Measurements from ENCODE around the gene TBC1D10A. TPM values are rescaled to one million over a fixed set of nuclear protein-coding genes. Genes with fewer than 3 reads are reported as not detected.

The TBC1D10A gene, protein sequence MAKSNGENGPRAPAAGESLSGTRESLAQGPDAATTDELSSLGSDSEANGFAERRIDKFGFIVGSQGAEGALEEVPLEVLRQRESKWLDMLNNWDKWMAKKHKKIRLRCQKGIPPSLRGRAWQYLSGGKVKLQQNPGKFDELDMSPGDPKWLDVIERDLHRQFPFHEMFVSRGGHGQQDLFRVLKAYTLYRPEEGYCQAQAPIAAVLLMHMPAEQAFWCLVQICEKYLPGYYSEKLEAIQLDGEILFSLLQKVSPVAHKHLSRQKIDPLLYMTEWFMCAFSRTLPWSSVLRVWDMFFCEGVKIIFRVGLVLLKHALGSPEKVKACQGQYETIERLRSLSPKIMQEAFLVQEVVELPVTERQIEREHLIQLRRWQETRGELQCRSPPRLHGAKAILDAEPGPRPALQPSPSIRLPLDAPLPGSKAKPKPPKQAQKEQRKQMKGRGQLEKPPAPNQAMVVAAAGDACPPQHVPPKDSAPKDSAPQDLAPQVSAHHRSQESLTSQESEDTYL
- total RNA-seq, result 10 to 100 TPM; 27.9 to 72.2 (median 45.7) TPM

- WGBS, 2 donors (ENCODE audit: low coverage in 1 of 2), result 0% methylated on average over 24 of the region's 69 CpGs; no CpG with 5 or more reads in 1 of the 2 donors
- H3K36me3 ChIP-seq, result peaks cover 0 to under 1% (median 0%) of the 10 kb centered on the region in 4 donors
- in situ Hi-C loops (cut with MboI; ENCODE audit: low pct_ligation_motif_present in 1 of 4, low pct_unique_long_range_greater_than_20kb in 1 of 4, low sequenced_read_pairs in 3 of 4) (no loop called here), intact Hi-C loops (cut with DNase I; ENCODE audit: low total_unique reads) (loop anchor here (2.0 kb wide), 1 partner anchor 38 kb away; the partner anchor contains the start of gene CASTOR1)
- TF ChIP-seq POLR2AphosphoS5 (IDR thresholded peaks at IDR 0.05) (peak; percentile 75 to 94 (median 89)), POLR2A (IDR thresholded peaks at IDR 0.05) (peak; percentile 90), EP300 (IDR thresholded peaks at IDR 0.05; ENCODE audit: low read depth) (no peak)
- H3K4me1 ChIP-seq, result peaks cover 20 to 47% (median 36%) of the 10 kb centered on the region in 4 donors
- DNase-seq, result peak; percentile 96
- no peaks in the 10 kb centered on the region for H3K9me3 ChIP-seq
- H3K27ac ChIP-seq, result peak within 1 kb of the TSS; percentile 86 to 96 (median 90)
- H3K27me3 ChIP-seq, result no peaks in the 10 kb centered on the region
- H3K4me3 ChIP-seq, result peak within 1 kb of the TSS; percentile 47 to 98 (median 83)
These were observed at the start of gene TBC1D10A for GRCh38 chr22:30326706-30327362. TBC1D10A (minus strand) TSS chr22:30326941; CDS start chr22:30326881, 60 bp downstream.

DNA sequence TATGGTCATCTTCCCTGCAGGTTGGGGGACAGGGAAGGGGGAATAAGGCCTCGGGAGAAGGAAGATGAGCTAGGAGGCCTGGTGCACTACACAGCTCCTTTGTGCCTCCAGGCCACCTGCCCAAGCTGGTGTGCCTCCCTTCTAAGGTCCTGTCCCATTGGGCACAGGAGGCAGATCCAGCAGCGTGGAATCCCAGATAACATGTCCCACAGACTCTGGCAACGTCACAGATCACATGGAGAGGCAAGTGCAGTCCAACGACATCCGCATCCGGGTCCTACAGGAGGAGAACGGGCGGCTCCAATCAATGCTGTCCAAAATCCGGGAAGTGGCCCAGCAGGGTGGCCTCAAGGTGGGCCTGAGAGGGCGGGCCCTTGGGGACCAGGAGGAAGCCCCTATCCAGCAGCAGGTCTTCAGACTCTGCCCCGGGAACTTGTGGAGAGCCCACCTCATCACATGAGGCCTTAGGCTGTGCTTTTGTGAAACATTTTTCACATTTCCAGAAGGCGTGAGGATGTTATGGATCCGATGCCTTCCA is 48.6 kb upstream of the TBC1D10A start:
- H3K27me3 ChIP-seq, result no peaks in the 10 kb centered on the region
- no peak for TF ChIP-seq POLR2A (IDR thresholded peaks at IDR 0.05)
- TF ChIP-seq EP300 (IDR thresholded peaks at IDR 0.05; ENCODE audit: low read depth), result no peak
- no peak for TF ChIP-seq POLR2AphosphoS5 (IDR thresholded peaks at IDR 0.05)
- TF ChIP-seq, protein P1, sequence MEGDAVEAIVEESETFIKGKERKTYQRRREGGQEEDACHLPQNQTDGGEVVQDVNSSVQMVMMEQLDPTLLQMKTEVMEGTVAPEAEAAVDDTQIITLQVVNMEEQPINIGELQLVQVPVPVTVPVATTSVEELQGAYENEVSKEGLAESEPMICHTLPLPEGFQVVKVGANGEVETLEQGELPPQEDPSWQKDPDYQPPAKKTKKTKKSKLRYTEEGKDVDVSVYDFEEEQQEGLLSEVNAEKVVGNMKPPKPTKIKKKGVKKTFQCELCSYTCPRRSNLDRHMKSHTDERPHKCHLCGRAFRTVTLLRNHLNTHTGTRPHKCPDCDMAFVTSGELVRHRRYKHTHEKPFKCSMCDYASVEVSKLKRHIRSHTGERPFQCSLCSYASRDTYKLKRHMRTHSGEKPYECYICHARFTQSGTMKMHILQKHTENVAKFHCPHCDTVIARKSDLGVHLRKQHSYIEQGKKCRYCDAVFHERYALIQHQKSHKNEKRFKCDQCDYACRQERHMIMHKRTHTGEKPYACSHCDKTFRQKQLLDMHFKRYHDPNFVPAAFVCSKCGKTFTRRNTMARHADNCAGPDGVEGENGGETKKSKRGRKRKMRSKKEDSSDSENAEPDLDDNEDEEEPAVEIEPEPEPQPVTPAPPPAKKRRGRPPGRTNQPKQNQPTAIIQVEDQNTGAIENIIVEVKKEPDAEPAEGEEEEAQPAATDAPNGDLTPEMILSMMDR (IDR thresholded peaks at IDR 0.05), result no peak
- intact Hi-C loops (cut with DNase I; ENCODE audit: low total_unique reads) (no loop called here), in situ Hi-C loops (cut with MboI; ENCODE audit: low pct_ligation_motif_present in 1 of 4, low pct_unique_long_range_greater_than_20kb in 1 of 4, low sequenced_read_pairs in 3 of 4) (loop anchor here (25.0 kb wide), 3 partner anchors 88 to 263 kb away; partner anchors contain the start of gene CASTOR1 (in 1 of the 4))
- no peak overlapping the region for H3K4me3 ChIP-seq
- DNase-seq, result no peak
- no peaks in the 10 kb centered on the region for H3K4me1 ChIP-seq
- no peaks in the 10 kb centered on the region for H3K36me3 ChIP-seq
- no peaks in the 10 kb centered on the region for H3K9me3 ChIP-seq
- no peak overlapping the region for H3K27ac ChIP-seq
- 87% methylated on average over 13 of the region's 13 CpGs; no CpG with 5 or more reads in 1 of the 2 donors for WGBS, 2 donors (ENCODE audit: low coverage in 1 of 2)

- Histone ChIP-seq H3K27ac (no peak overlapping the region), H3K4me3 (no peak overlapping the region), H3K36me3 (no peaks in the 10 kb centered on the region), H3K27me3 (no peaks in the 10 kb centered on the region), H3K4me1 (no peaks in the 10 kb centered on the region), H3K9me3 (no peaks in the 10 kb centered on the region)
- no peak for DNase-seq
- no peak for TF ChIP-seq POLR2A (IDR thresholded peaks at IDR 0.05)
- TF ChIP-seq EP300 (IDR thresholded peaks at IDR 0.05; ENCODE audit: low read depth), result no peak
- TF ChIP-seq, protein P1 (IDR thresholded peaks at IDR 0.05), result no peak
- no peak for TF ChIP-seq POLR2AphosphoS5 (IDR thresholded peaks at IDR 0.05)
- in situ Hi-C loops (cut with MboI; ENCODE audit: low pct_ligation_motif_present in 1 of 4, low pct_unique_long_range_greater_than_20kb in 1 of 4, low sequenced_read_pairs in 3 of 4), result loop anchor here in 1 of 4 donors (25.0 kb wide), 1 partner anchor 261 kb away; no protein-coding TSS in a partner anchor
- intact Hi-C loops (cut with DNase I; ENCODE audit: low total_unique reads), result no loop called here
- WGBS, 2 donors (ENCODE audit: low coverage in 1 of 2), result 89% methylated on average over 32 of the region's 33 CpGs; no CpG with 5 or more reads in 1 of the 2 donors
These were observed 46.9 kb upstream of the TBC1D10A start for GRCh38 chr22:30373331-30374325.

DNA sequence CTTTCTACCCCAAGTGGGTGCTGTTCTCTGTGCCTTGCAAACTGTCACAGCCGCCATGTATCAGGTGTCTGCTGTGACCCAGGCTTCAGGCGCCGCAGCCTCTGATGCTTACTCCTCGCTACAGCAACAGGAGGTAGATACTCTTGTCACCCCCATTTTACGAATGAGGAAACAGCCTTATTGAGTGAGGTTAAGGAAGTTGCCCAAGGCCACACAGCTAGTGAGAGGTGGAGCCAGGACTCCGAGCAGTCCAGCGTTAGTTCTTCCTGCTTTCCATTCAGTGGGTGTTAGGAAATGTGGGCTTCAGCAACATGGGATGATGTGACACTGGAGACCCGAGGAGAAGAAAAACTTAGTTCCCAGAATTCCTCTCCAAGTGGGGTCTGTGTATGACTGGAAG is 46.2 kb upstream of the TBC1D10A start:
- Histone ChIP-seq H3K4me1 (no peaks in the 10 kb centered on the region), H3K9me3 (no peaks in the 10 kb centered on the region), H3K27me3 (no peaks in the 10 kb centered on the region), H3K4me3 (no peak overlapping the region), H3K36me3 (no peaks in the 10 kb centered on the region), H3K27ac (no peak overlapping the region)
- TF ChIP-seq, protein P1 (IDR thresholded peaks at IDR 0.05), result no peak
- TF ChIP-seq EP300 (IDR thresholded peaks at IDR 0.05; ENCODE audit: low read depth), result no peak
- TF ChIP-seq POLR2AphosphoS5 (IDR thresholded peaks at IDR 0.05), result no peak
- TF ChIP-seq POLR2A (IDR thresholded peaks at IDR 0.05), result no peak
- in situ Hi-C loops (cut with MboI; ENCODE audit: low pct_ligation_motif_present in 1 of 4, low pct_unique_long_range_greater_than_20kb in 1 of 4, low sequenced_read_pairs in 3 of 4), result loop anchor here in 1 of 4 donors (25.0 kb wide), 1 partner anchor 261 kb away; no protein-coding TSS in a partner anchor
- intact Hi-C loops (cut with DNase I; ENCODE audit: low total_unique reads), result no loop called here
- DNase-seq, result no peak
- 44% methylated on average over 5 of the region's 8 CpGs; no CpG with 5 or more reads in 1 of the 2 donors for WGBS, 2 donors (ENCODE audit: low coverage in 1 of 2)
